PC-9 (cell line): ENCODE measurements around the gene FUBP3.

Experiments used
- CTCF ChIP-seq: fragments of 200-600 bp; sonication (generic); conservative IDR thresholded peaks from 2 replicates; pipeline ENCODE4 v1.6.1; 2017; ENCODE audit warnings: mixed run types, antibody characterized with exemption, mild to moderate bottlenecking, moderate library complexity
- EZH2 ChIP-seq: fragments of 200-600 bp; sonication (generic); IDR thresholded peaks from 2 replicates; pipeline ENCODE4 v1.8.0; 2017; ENCODE audit warnings: antibody characterized with exemption, low read depth

GRCh38 chr9:130599625-130600024 lies 20.2 kb downstream of the FUBP3 start:
- TF ChIP-seq CTCF (no peak), EZH2 (no peak)
